NCI-H2107 treated with DMSO at 0.1 percent for 48 hours (cell line): ENCODE data around the gene HRH3.

ENCODE experiments used
- DNase-seq: peaks from one replicate; lab custom pipeline; 2025; ENCODE audit not compliant: unreplicated experiment; lab: John Stamatoyannopoulos, UW

Gene HRH3

GRCh38 chr20:62230696-62231095, 10.6 kb upstream of the HRH3 start:
- DNase-seq, result no peak

GRCh38 chr20:62230276-62230675, 10.2 kb upstream of the HRH3 start:
- DNase-seq, result no peak

GRCh38 chr20:62229667-62230066, 9.6 kb upstream of the HRH3 start:
- no peak for DNase-seq

GRCh38 chr20:62228982-62229545, 9.0 kb upstream of the HRH3 start:
- no peak for DNase-seq

GRCh38 chr20:62227977-62228958, 8.2 kb upstream of the HRH3 start:
- no peak for DNase-seq

- no peak for DNase-seq
Observed at GRCh38 chr20:62227591-62227976, 7.5 kb upstream of the HRH3 start.

GRCh38 chr20:62226707-62227590, 6.9 kb upstream of the HRH3 start:
- no peak for DNase-seq

GRCh38 chr20:62225820-62226635, 6.0 kb upstream of the HRH3 start:
- DNase-seq, result no peak

- no peak for DNase-seq
Observed at GRCh38 chr20:62225026-62225425, 4.9 kb upstream of the HRH3 start.

- DNase-seq, result no peak
Observed at GRCh38 chr20:62224113-62224855, 4.2 kb upstream of the HRH3 start.

- no peak for DNase-seq
Observed at GRCh38 chr20:62223571-62223970, 3.5 kb upstream of the HRH3 start.

GRCh38 chr20:62222972-62223371, 2.9 kb upstream of the HRH3 start:
- no peak for DNase-seq

GRCh38 chr20:62222266-62222850, 2.3 kb upstream of the HRH3 start:
- DNase-seq, result no peak

GRCh38 chr20:62220666-62221568, 839 bp upstream of the HRH3 start:
- DNase-seq, result no peak

- no peak for DNase-seq
Observed at GRCh38 chr20:62219101-62219991, 732 bp downstream of the HRH3 start.

GRCh38 chr20:62217913-62218773, 1.9 kb downstream of the HRH3 start:
- no peak for DNase-seq
